CD4-positive, alpha-beta T cell treated with Interleukin-2 at 100 ng/mL for 4 hours (primary cell): ENCODE results near the gene NDUFA5.

ENCODE experiments used
- DNase-seq: peaks from one replicate; pipeline ENCODE4 v3.0.0-alpha.2; 2020; ENCODE audit warnings: low spot score

The NDUFA5 gene

DNA sequence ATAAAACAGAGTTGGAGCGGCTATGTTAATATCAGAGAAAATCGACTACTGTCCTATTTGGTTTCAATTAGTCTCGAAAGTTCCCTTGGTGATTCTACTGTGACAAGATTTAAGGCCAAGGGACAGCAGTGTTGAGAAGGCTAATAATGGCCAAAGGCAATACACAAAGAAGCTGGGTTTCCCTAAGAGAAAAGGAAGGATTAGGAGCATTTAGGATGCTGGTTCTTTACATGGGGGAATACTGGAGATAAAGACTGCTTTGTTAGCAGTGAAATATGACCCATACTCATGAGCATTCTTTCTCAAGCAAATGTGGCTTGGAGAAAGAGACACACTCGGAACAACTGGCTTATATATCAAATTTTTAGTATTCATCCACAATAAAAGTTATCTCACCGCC lies 55.4 kb downstream of the NDUFA5 start:
- no peak for DNase-seq

- DNase-seq: no peak
These were observed 56.6 kb downstream of the NDUFA5 start for GRCh38 chr7:123500878-123501489.

GRCh38 chr7:123499211-123499970 lies 58.2 kb downstream of the NDUFA5 start:
- DNase-seq: no peak

GRCh38 chr7:123498601-123499000 lies 59.0 kb downstream of the NDUFA5 start:
- DNase-seq: no peak

- no peak for DNase-seq
These were observed 59.6 kb downstream of the NDUFA5 start for GRCh38 chr7:123498031-123498430.

- peak; percentile 59 for DNase-seq
These were observed 63.3 kb downstream of the NDUFA5 start for GRCh38 chr7:123494193-123494796.

- DNase-seq: no peak
These were observed 65.1 kb downstream of the NDUFA5 start for GRCh38 chr7:123492485-123492884.
